GM10248 (cell line): ENCODE data around the gene MLC1.

Experiments
- CTCF ChIA-PET: fragments of 300-600 bp; sonication (Branson Sonifier 250); formaldehyde crosslinking; extraction: SDS; loops from one replicate; lab custom pipeline; 2021; ENCODE audit warnings: antibody characterized with exemption; lab: Yijun Ruan, JAX
- POLR2A ChIA-PET: fragments of 350-650 bp; sonication (Branson Sonifier 250); formaldehyde crosslinking; extraction: SDS; loops from one replicate; lab custom pipeline; 2020; ENCODE audit warnings: antibody characterized with exemption; lab: Yijun Ruan, JAX
- DNase-seq: peaks from one replicate; pipeline ENCODE4 v3.0.0; 2012; ENCODE audit errors: extremely low spot score
- TF ChIP-seq, protein P1 (sequence below): IDR thresholded peaks from 2 replicates; pipeline ENCODE4 v1.5.1; 2012; ENCODE audit warnings: mild to moderate bottlenecking, low read depth; ENCODE audit errors: extremely low read depth, missing control alignments, control extremely low read depth

MLC1 gene

GRCh38 chr22:50074551-50075530, 10.4 kb downstream of the MLC1 start:
- TF ChIP-seq, protein P1, sequence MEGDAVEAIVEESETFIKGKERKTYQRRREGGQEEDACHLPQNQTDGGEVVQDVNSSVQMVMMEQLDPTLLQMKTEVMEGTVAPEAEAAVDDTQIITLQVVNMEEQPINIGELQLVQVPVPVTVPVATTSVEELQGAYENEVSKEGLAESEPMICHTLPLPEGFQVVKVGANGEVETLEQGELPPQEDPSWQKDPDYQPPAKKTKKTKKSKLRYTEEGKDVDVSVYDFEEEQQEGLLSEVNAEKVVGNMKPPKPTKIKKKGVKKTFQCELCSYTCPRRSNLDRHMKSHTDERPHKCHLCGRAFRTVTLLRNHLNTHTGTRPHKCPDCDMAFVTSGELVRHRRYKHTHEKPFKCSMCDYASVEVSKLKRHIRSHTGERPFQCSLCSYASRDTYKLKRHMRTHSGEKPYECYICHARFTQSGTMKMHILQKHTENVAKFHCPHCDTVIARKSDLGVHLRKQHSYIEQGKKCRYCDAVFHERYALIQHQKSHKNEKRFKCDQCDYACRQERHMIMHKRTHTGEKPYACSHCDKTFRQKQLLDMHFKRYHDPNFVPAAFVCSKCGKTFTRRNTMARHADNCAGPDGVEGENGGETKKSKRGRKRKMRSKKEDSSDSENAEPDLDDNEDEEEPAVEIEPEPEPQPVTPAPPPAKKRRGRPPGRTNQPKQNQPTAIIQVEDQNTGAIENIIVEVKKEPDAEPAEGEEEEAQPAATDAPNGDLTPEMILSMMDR: no peak
- CTCF ChIA-PET: no interaction called here
- DNase-seq: no peak
- POLR2A ChIA-PET: no interaction called here

GRCh38 chr22:50074056-50074455, 11.2 kb downstream of the MLC1 start:
- DNase-seq: no peak
- POLR2A ChIA-PET: no interaction called here
- TF ChIP-seq, protein P1: no peak
- CTCF ChIA-PET: no interaction called here

GRCh38 chr22:50072714-50073538, 12.3 kb downstream of the MLC1 start:
- TF ChIP-seq, protein P1: no peak
- ChIA-PET POLR2A (no interaction called here), CTCF (interaction anchor here (0.8 to 1.2 kb wide), 2 partner anchors 9 kb away, joined by 3 read pairs; no protein-coding TSS in a partner anchor)
- no peak for DNase-seq

DNA sequence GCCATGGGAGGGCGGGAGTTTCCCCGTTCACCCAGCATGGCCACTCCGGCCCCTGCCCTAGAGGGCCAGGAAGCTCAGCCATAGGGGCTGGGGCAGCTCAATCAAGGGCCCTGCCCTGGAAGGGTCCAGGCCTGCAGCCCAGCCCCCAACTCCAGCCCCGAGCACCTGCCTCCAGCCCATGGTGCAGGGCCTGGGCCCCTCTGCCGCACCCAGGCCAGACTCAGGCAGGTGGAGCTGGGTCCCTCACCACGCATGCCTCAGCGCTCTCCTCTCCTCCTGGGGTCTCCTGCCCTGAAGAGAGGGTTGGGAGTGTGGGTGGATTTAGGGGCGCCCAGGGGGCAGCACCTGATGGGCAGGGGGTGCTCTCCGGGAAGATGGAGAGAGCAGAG, 13.1 kb downstream of the MLC1 start:
- POLR2A ChIA-PET: no interaction called here
- CTCF ChIA-PET: interaction anchor here (0.8 to 1.2 kb wide), 2 partner anchors 8 to 10 kb away, joined by 3 read pairs; no protein-coding TSS in a partner anchor
- DNase-seq: no peak
- TF ChIP-seq, protein P1: no peak

DNA sequence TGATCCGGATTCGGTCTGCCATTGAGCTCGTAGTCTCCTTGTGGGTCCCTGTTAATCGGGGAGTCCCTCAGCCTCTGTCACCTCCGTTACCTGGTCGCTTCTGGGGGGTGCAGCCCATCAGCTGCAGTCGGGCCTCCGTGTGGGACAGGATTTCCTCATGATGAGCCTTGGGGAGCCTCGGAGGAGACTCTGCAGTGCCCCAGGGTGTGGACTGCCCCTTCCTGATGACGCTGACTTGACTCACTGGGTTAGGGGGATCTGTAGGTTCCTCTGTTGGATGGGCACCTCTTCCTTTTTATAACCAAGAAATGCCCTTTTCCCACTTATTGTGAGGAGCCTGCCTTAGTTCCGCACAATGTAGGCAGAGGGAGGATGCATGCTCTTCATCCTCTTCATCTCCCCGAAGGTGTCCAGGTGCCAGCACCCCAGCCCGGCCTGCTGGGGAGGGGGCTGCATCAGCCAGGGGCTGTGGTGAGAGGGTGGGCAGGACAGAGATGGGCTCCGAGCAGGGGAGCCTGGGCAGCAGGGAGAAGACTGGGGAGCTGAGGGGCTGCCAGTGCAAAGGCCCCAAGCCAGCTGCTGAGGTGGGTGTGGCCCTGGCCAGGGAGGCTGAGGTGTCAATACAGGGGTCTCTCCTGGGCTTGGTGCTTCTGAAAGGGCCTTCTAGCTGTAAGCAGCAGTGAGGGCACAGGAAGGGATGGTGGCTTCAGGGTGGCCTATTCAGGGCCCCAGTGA, 13.6 kb downstream of the MLC1 start:
- ChIA-PET POLR2A (no interaction called here), CTCF (no interaction called here)
- DNase-seq: no peak
- TF ChIP-seq, protein P1: no peak

DNA sequence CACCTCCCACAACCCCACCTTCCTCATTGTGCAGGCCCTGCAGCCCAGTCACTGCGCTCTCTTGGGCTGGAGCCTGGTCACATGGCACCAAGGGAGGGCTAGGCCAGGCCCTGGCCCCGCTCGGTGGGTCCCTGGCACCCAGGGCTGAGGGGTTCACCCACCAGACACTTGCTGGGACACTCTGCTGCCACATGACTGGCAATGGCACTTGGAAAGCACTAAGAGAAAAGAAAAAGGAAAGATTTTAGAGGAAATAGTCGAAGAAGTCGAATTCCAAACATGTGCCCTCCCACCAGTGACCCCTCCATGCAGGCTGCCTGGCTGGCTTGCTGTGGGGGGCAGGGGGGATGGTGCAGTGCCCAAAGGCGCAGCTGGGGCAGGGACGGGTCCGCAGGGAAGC, 14.9 kb downstream of the MLC1 start:
- TF ChIP-seq, protein P1: no peak
- no peak for DNase-seq
- POLR2A ChIA-PET: no interaction called here
- CTCF ChIA-PET: no interaction called here
